ENCODE data around the gene ALK.

The ALK gene

DNA sequence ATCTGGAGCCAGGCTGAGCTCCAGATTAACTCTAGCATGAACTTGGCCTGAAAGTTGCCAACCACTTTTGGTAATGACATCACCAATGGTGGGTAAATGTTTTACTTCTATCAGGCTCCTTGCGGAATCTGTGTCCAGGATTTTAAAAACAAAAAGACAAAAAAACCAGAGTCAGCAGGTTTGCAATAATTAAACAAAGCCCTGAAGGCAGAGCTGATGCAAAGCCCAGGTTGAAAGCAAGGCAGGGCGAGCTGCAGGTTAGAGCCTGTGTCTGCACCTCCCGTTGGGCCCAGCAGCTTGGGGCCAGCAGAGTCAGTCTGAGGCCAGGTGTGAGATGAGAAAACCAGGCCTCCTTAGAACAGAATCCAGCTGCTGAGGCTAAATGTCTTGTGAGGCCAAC is 29.1 kb upstream of the ALK start:
- TF ChIP-seq, protein P1, sequence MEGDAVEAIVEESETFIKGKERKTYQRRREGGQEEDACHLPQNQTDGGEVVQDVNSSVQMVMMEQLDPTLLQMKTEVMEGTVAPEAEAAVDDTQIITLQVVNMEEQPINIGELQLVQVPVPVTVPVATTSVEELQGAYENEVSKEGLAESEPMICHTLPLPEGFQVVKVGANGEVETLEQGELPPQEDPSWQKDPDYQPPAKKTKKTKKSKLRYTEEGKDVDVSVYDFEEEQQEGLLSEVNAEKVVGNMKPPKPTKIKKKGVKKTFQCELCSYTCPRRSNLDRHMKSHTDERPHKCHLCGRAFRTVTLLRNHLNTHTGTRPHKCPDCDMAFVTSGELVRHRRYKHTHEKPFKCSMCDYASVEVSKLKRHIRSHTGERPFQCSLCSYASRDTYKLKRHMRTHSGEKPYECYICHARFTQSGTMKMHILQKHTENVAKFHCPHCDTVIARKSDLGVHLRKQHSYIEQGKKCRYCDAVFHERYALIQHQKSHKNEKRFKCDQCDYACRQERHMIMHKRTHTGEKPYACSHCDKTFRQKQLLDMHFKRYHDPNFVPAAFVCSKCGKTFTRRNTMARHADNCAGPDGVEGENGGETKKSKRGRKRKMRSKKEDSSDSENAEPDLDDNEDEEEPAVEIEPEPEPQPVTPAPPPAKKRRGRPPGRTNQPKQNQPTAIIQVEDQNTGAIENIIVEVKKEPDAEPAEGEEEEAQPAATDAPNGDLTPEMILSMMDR (IDR thresholded peaks at IDR 0.05; ENCODE audit: control insufficient read depth, insufficient read depth, low read depth, low read length, missing control alignments) = no peak
- no peak overlapping the region for H3K4me3 ChIP-seq (ENCODE audit: control insufficient read depth, low read depth, low read length)
- DNase-seq (ENCODE audit: low read depth) = no peak

GRCh38 chr2:29949042-29949441 is 27.7 kb upstream of the ALK start:
- no peak for DNase-seq (ENCODE audit: low read depth)
- no peak overlapping the region for H3K4me3 ChIP-seq (ENCODE audit: control insufficient read depth, low read depth, low read length)
- TF ChIP-seq, protein P1 (IDR thresholded peaks at IDR 0.05; ENCODE audit: control insufficient read depth, insufficient read depth, low read depth, low read length, missing control alignments) = no peak

DNA sequence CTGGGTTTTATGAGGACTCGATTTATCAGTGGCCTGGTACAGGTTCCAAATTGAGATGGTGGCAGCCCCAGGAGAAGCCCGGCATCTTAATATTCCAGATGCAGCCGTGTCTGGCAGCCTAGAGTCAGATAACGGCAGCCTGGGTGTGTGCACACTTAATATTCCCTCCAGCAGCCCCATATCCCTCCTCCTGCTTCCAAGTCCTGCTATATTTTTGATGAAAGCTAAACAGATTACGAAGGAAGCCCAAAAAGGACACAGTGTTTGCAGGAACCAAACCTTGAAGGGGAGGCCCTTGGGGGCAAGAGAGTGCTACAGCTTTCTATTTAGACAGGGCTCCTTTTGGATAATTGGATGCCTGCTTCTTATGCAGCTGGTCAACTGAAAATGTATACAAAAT is 25.1 kb upstream of the ALK start:
- no peak overlapping the region for H3K4me3 ChIP-seq (ENCODE audit: control insufficient read depth, low read depth, low read length)
- TF ChIP-seq, protein P1 (IDR thresholded peaks at IDR 0.05; ENCODE audit: control insufficient read depth, insufficient read depth, low read depth, low read length, missing control alignments) = no peak
- DNase-seq (ENCODE audit: low read depth) = no peak

DNA sequence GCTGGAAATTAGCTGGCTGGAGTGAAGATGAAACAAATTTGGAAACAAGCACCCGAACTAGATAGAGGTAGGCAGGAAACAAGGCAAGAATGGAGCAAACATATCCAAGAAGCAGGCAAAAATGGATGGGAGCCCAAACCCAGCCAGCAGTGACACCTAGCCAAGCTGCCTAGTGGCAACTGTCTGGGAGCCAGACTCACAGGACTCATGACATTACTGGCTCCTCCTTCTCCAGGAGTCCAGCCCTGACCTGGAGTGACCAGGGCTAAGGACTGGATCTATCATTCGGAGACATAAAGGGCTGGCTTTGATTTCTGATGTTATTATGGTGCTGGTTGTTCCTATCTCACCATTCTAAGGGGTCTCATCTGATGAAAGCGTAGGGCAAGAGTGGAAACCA is 21.3 kb upstream of the ALK start:
- no peak overlapping the region for H3K4me3 ChIP-seq (ENCODE audit: control insufficient read depth, low read depth, low read length)
- DNase-seq (ENCODE audit: low read depth) = no peak
- TF ChIP-seq, protein P1 (IDR thresholded peaks at IDR 0.05; ENCODE audit: control insufficient read depth, insufficient read depth, low read depth, low read length, missing control alignments) = no peak

DNA sequence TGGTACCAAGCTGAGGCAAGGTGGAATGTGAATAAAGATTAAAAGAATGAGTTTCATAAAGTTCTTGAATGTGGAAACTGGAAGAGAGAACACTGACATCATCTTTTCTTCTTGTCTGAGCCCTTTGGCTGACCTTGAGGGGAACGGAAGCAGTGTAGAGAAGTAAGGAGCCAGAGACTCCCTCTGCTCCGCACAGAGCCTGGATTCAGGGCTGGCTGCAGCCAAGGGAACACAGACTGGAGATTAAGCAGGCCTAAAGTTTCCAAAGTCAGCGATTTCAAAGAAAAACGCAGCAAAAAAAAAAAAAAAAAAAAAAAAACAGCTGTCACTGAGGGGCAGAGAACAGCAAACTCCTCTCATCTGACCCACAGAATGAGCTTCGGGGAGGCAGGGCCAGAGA is 19.3 kb upstream of the ALK start:
- DNase-seq (ENCODE audit: low read depth) = no peak
- TF ChIP-seq, protein P1 (IDR thresholded peaks at IDR 0.05; ENCODE audit: control insufficient read depth, insufficient read depth, low read depth, low read length, missing control alignments) = no peak
- no peak overlapping the region for H3K4me3 ChIP-seq (ENCODE audit: control insufficient read depth, low read depth, low read length)

- DNase-seq (ENCODE audit: low read depth) = no peak
- no peak overlapping the region for H3K4me3 ChIP-seq (ENCODE audit: control insufficient read depth, low read depth, low read length)
- TF ChIP-seq, protein P1 (IDR thresholded peaks at IDR 0.05; ENCODE audit: control insufficient read depth, insufficient read depth, low read depth, low read length, missing control alignments) = no peak
Observed at GRCh38 chr2:29936020-29936419, 14.6 kb upstream of the ALK start.

DNA sequence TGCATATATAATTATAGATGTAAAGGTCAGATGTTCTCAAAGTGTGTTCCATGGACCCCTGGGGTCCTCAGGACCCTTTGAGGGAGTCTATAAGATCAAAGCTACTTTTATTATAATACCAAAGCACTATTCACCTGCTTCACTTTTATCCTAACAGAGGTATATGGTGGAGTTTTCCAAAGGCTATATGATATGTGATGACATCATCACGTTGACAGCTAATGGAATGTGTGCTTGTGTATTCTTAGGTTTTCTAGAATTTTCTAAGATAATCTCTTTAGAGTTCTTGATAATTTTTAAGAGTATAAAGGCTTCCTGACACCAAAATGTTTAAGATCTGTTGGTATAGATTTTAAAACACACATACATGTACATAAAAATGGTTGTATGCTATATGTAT is 10.4 kb upstream of the ALK start:
- DNase-seq (ENCODE audit: low read depth) = no peak
- TF ChIP-seq, protein P1 (IDR thresholded peaks at IDR 0.05; ENCODE audit: control insufficient read depth, insufficient read depth, low read depth, low read length, missing control alignments) = no peak
- no peak overlapping the region for H3K4me3 ChIP-seq (ENCODE audit: control insufficient read depth, low read depth, low read length)

Measured in AG09309 (cell line).